CD4-positive, CD25-positive, alpha-beta regulatory T cell (primary cell): ENCODE results near the gene APEX1. TPM values are rescaled to one million over a fixed set of nuclear protein-coding genes. Genes with fewer than 3 reads are reported as not detected.

Source experiments
- polyA plus RNA-seq, 4 donors: library from polyadenylated mRNA; unstranded; fragments of 300-500 nt; fragmentation: Illumina TruSeq; gene quantifications; one replicate each; pipeline ENCODE4 v1.2.3, GENCODE V29; 2021
- total RNA-seq: library from RNA; stranded (reverse); gene quantifications from one replicate; pipeline ENCODE4 v1.2.3, GENCODE V29; 2022

APEX1 gene
- total and polyA plus RNA-seq, 5 donors from 2014 or later = 72.6 to 121 (median 89.8) TPM

Other genes starting within 250 kb of the APEX1 start
- gene OR11H6, start 231.5 kb upstream of the APEX1 start, total RNA-seq = not detected
- not detected for gene OR11H6, start 231.5 kb upstream of the APEX1 start, polyA plus RNA-seq
- gene OR11H7, start 226.2 kb upstream of the APEX1 start, total RNA-seq = not detected
- not detected for gene OR11H7, start 226.2 kb upstream of the APEX1 start, polyA plus RNA-seq
- not detected for gene OR11H4, start 215.9 kb upstream of the APEX1 start, total RNA-seq
- gene OR11H4, start 215.9 kb upstream of the APEX1 start, polyA plus RNA-seq = not detected
- gene TTC5, start 149.3 kb upstream of the APEX1 start, total RNA-seq = 18.9 TPM
- gene TTC5, start 149.3 kb upstream of the APEX1 start, polyA plus RNA-seq = 10 to 100 TPM; 17.0 to 24.1 (median 19.0) TPM
- gene CCNB1IP1, start 121.9 kb upstream of the APEX1 start, total RNA-seq = 21.2 TPM
- gene CCNB1IP1, start 121.9 kb upstream of the APEX1 start, polyA plus RNA-seq = 10 to 100 TPM in 3 of 4 donors, 1 to 10 TPM in 1; 9.7 to 21.1 (median 14.4) TPM
- 18.5 TPM for gene PARP2, start 111.6 kb upstream of the APEX1 start, total RNA-seq
- gene PARP2, start 111.6 kb upstream of the APEX1 start, polyA plus RNA-seq = 10 to 100 TPM in 1 of 4 donors, 1 to 10 TPM in 3; 5.2 to 10.3 (median 9.4) TPM
- 63.8 TPM for gene TEP1, start 41.7 kb upstream of the APEX1 start, total RNA-seq
- 1 to 10 TPM; 2.8 to 7.1 (median 5.3) TPM for gene TEP1, start 41.7 kb upstream of the APEX1 start, polyA plus RNA-seq
- gene KLHL33, start 19.1 kb upstream of the APEX1 start, total RNA-seq = 0.72 TPM
- not detected for gene KLHL33, start 19.1 kb upstream of the APEX1 start, polyA plus RNA-seq
- gene OSGEP, start 414 bp upstream of the APEX1 start, total RNA-seq = 40.8 TPM
- 10 to 100 TPM; 27.3 to 34.2 (median 32.9) TPM for gene OSGEP, start 414 bp upstream of the APEX1 start, polyA plus RNA-seq
- 65.6 TPM for gene PIP4P1, start 6.2 kb downstream of the APEX1 start, total RNA-seq
- 10 to 100 TPM; 24.7 to 38.3 (median 30.4) TPM for gene PIP4P1, start 6.2 kb downstream of the APEX1 start, polyA plus RNA-seq
- 33.4 TPM for gene PNP, start 14.2 kb downstream of the APEX1 start, total RNA-seq
- 10 to 100 TPM; 28.8 to 42.5 (median 40.3) TPM for gene PNP, start 14.2 kb downstream of the APEX1 start, polyA plus RNA-seq
- gene RNASE10, start 50.3 kb downstream of the APEX1 start, total RNA-seq = not detected
- under 1 TPM in 1 of 4 donors, not detected in 3; 0.33 TPM for gene RNASE10, start 50.3 kb downstream of the APEX1 start, polyA plus RNA-seq
- gene RNASE9, start 105.8 kb downstream of the APEX1 start, total RNA-seq = not detected
- gene RNASE9, start 105.8 kb downstream of the APEX1 start, polyA plus RNA-seq = not detected
- not detected for gene RNASE11, start 132.8 kb downstream of the APEX1 start, total RNA-seq
- not detected for gene RNASE11, start 132.8 kb downstream of the APEX1 start, polyA plus RNA-seq
- gene RNASE12, start 136.2 kb downstream of the APEX1 start, total RNA-seq = not detected
- gene RNASE12, start 136.2 kb downstream of the APEX1 start, polyA plus RNA-seq = not detected
- gene OR6S1, start 186.5 kb downstream of the APEX1 start, total RNA-seq = not detected
- not detected for gene OR6S1, start 186.5 kb downstream of the APEX1 start, polyA plus RNA-seq
- gene RNASE4, start 229.3 kb downstream of the APEX1 start, total RNA-seq = 0.17 TPM
- gene RNASE4, start 229.3 kb downstream of the APEX1 start, polyA plus RNA-seq = 1 to 10 TPM in 3 of 4 donors, under 1 TPM in 1; 0.75 to 4.1 (median 2.9) TPM
- 0.62 TPM for gene ANG, start 233.5 kb downstream of the APEX1 start, total RNA-seq
- 1 to 10 TPM in 2 of 4 donors, under 1 TPM in 2; 0.59 to 2.3 (median 1.1) TPM for gene ANG, start 233.5 kb downstream of the APEX1 start, polyA plus RNA-seq